Measurements from ENCODE around the gene BICD2. TPM values are rescaled to one million over a fixed set of nuclear protein-coding genes. Genes with fewer than 3 reads are reported as not detected.

BICD2 gene
- total and polyA plus RNA-seq, 2 experiments from 2014 or later, result 25.6 to 45.0 TPM

GRCh38 chr9:92724528-92725265 lies 39.9 kb downstream of the BICD2 start:
- no peaks in the 10 kb centered on the region; the same call in 1 of the 2 replicates for H4K20me1 ChIP-seq (ENCODE audit: insufficient read depth)
- no peaks in the 10 kb centered on the region for H3K27me3 ChIP-seq (replicated peaks; ENCODE audit: insufficient read depth)
- no peak overlapping the region for H3K4me2 ChIP-seq (ENCODE audit: unreplicated experiment)
- no peaks in the 10 kb centered on the region for H3K9me3 ChIP-seq (ENCODE audit: low read depth)
- DNase-seq, result no peak
- H3K79me2 ChIP-seq (ENCODE audit: insufficient read depth), result peaks cover 61% of the 10 kb centered on the region
- H3K9ac ChIP-seq, result no peak overlapping the region
- H3K9me2 ChIP-seq (ENCODE audit: insufficient read depth), result no peaks in the 10 kb centered on the region
- TF ChIP-seq EZH2 (IDR thresholded peaks at IDR 0.05; ENCODE audit: insufficient read depth, poor library complexity, severe bottlenecking), result no peak
- no peak for TF ChIP-seq EZH2phosphoT487 (IDR thresholded peaks at IDR 0.05; ENCODE audit: insufficient read depth, low read depth)
- no peak overlapping the region for H3K4me3 ChIP-seq
- H3K36me3 ChIP-seq (ENCODE audit: low read depth), result no peaks in the 10 kb centered on the region
- no peaks in the 10 kb centered on the region for H3F3A ChIP-seq (ENCODE audit: insufficient read depth)
- no peak overlapping the region for H2AFZ ChIP-seq
- WGBS, 2 experiments (ENCODE audit: low coverage in 1 of 2, low lambda C conversion rate in 2 of 2, missing lambda C conversion rate in 2 of 2), result 93 to 94% methylated on average over 10 of the region's 10 CpGs
- in situ Hi-C loops (cut with MboI), result no loop called here
- no peak overlapping the region for H3K27ac ChIP-seq
- H3K4me1 ChIP-seq (ENCODE audit: insufficient read depth), result no peaks in the 10 kb centered on the region

GRCh38 chr9:92723801-92724323 lies 40.8 kb downstream of the BICD2 start:
- H3K4me3 ChIP-seq, result no peak overlapping the region
- no peaks in the 10 kb centered on the region for H3K9me2 ChIP-seq (ENCODE audit: insufficient read depth)
- H3F3A ChIP-seq (ENCODE audit: insufficient read depth), result no peaks in the 10 kb centered on the region
- DNase-seq, result no peak
- TF ChIP-seq EZH2phosphoT487 (IDR thresholded peaks at IDR 0.05; ENCODE audit: insufficient read depth, low read depth), result no peak
- no peak for TF ChIP-seq EZH2 (IDR thresholded peaks at IDR 0.05; ENCODE audit: insufficient read depth, poor library complexity, severe bottlenecking)
- H3K36me3 ChIP-seq (ENCODE audit: low read depth), result no peaks in the 10 kb centered on the region
- H3K27me3 ChIP-seq (replicated peaks; ENCODE audit: insufficient read depth), result no peaks in the 10 kb centered on the region
- no peak overlapping the region for H2AFZ ChIP-seq
- H4K20me1 ChIP-seq (ENCODE audit: insufficient read depth), result no peaks in the 10 kb centered on the region
- WGBS, 2 experiments (ENCODE audit: low coverage in 1 of 2, low lambda C conversion rate in 2 of 2, missing lambda C conversion rate in 2 of 2), result 65 to 71% methylated on average over 9 of the region's 9 CpGs
- H3K9ac ChIP-seq, result no peak overlapping the region
- H3K4me2 ChIP-seq (ENCODE audit: unreplicated experiment), result no peak overlapping the region
- no peak overlapping the region for H3K27ac ChIP-seq
- in situ Hi-C loops (cut with MboI), result no loop called here
- H3K9me3 ChIP-seq (ENCODE audit: low read depth), result no peaks in the 10 kb centered on the region
- H3K4me1 ChIP-seq (ENCODE audit: insufficient read depth), result no peaks in the 10 kb centered on the region
- peaks cover 53% of the 10 kb centered on the region for H3K79me2 ChIP-seq (ENCODE audit: insufficient read depth)

GRCh38 chr9:92723299-92723625 lies 41.4 kb downstream of the BICD2 start:
- Histone ChIP-seq H3K27ac (no peak overlapping the region), H3K9me3 (ENCODE audit: low read depth) (no peaks in the 10 kb centered on the region), H3K9me2 (ENCODE audit: insufficient read depth) (no peaks in the 10 kb centered on the region), H4K20me1 (ENCODE audit: insufficient read depth) (no peaks in the 10 kb centered on the region), H3F3A (ENCODE audit: insufficient read depth) (no peaks in the 10 kb centered on the region), H3K27me3 (replicated peaks; ENCODE audit: insufficient read depth) (no peaks in the 10 kb centered on the region), H3K4me3 (no peak overlapping the region), H3K36me3 (ENCODE audit: low read depth) (no peaks in the 10 kb centered on the region), H2AFZ (no peak overlapping the region), H3K4me2 (ENCODE audit: unreplicated experiment) (no peak overlapping the region), H3K4me1 (ENCODE audit: insufficient read depth) (no peaks in the 10 kb centered on the region), H3K9ac (no peak overlapping the region), H3K79me2 (ENCODE audit: insufficient read depth) (peaks cover 52% of the 10 kb centered on the region)
- no peak for TF ChIP-seq EZH2 (IDR thresholded peaks at IDR 0.05; ENCODE audit: insufficient read depth, poor library complexity, severe bottlenecking)
- no peak for DNase-seq
- WGBS, 2 experiments (ENCODE audit: low coverage in 1 of 2, low lambda C conversion rate in 2 of 2, missing lambda C conversion rate in 2 of 2), result 86 to 87% methylated on average over 3 of the region's 3 CpGs
- in situ Hi-C loops (cut with MboI), result no loop called here

GRCh38 chr9:92722386-92723298 lies 42.0 kb downstream of the BICD2 start:
- H3K4me3 ChIP-seq, result no peak overlapping the region
- H3K79me2 ChIP-seq (ENCODE audit: insufficient read depth), result peaks cover 46% of the 10 kb centered on the region
- in situ Hi-C loops (cut with MboI), result no loop called here

More at GRCh38 chr9:92722386-92723298, 42.0 kb downstream of the BICD2 start:
- Histone ChIP-seq H3K9me2 (ENCODE audit: insufficient read depth) (no peaks in the 10 kb centered on the region), H3F3A (ENCODE audit: insufficient read depth) (no peaks in the 10 kb centered on the region), H3K4me1 (ENCODE audit: insufficient read depth) (no peaks in the 10 kb centered on the region), H3K27me3 (replicated peaks; ENCODE audit: insufficient read depth) (no peaks in the 10 kb centered on the region), H3K36me3 (ENCODE audit: low read depth) (no peaks in the 10 kb centered on the region; the same call in 1 of the 2 replicates), H4K20me1 (ENCODE audit: insufficient read depth) (no peaks in the 10 kb centered on the region), H2AFZ (no peak overlapping the region), H3K4me2 (ENCODE audit: unreplicated experiment) (no peak overlapping the region), H3K9ac (no peak overlapping the region), H3K9me3 (ENCODE audit: low read depth) (no peaks in the 10 kb centered on the region), H3K27ac (no peak overlapping the region)
- WGBS, 2 experiments (ENCODE audit: low coverage in 1 of 2, low lambda C conversion rate in 2 of 2, missing lambda C conversion rate in 2 of 2), result 85 to 87% methylated on average over 16 of the region's 16 CpGs
- no peak for TF ChIP-seq EZH2phosphoT487 (IDR thresholded peaks at IDR 0.05; ENCODE audit: insufficient read depth, low read depth)
- TF ChIP-seq EZH2 (IDR thresholded peaks at IDR 0.05; ENCODE audit: insufficient read depth, poor library complexity, severe bottlenecking), result no peak
- DNase-seq, result no peak
